GM20431 (cell line): ENCODE results near the gene CAPZB.

ENCODE experiments used
- in situ Hi-C: fragments of 300-500 bp; cut with MseI, MboI; formaldehyde crosslinking; loops from one replicate; pipeline ENCODE4 v1.15.0; 2020; ENCODE audit warnings: low sequenced_read_pairs; ENCODE audit not compliant: unreplicated experiment

CAPZB gene

GRCh38 chr1:19325368-19325957 lies 159.9 kb downstream of the CAPZB start:
- in situ Hi-C loops, result no loop called here

DNA sequence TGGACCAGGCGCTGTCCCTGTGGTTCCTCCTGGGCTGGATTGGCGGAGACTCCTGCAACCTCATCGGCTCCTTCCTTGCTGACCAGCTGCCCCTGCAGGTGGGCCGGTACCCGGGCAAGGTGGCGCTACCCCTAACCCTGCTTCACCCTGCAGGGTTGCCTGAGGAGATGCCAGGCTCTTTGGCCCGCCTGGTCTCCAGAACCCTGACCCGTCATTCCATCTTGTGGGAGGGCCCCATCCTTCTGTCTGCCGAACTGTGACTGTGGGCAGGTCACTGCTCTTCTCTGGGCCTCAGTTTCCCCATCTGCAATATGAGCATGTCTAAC lies 160.7 kb downstream of the CAPZB start:
- in situ Hi-C loops, result no loop called here

DNA sequence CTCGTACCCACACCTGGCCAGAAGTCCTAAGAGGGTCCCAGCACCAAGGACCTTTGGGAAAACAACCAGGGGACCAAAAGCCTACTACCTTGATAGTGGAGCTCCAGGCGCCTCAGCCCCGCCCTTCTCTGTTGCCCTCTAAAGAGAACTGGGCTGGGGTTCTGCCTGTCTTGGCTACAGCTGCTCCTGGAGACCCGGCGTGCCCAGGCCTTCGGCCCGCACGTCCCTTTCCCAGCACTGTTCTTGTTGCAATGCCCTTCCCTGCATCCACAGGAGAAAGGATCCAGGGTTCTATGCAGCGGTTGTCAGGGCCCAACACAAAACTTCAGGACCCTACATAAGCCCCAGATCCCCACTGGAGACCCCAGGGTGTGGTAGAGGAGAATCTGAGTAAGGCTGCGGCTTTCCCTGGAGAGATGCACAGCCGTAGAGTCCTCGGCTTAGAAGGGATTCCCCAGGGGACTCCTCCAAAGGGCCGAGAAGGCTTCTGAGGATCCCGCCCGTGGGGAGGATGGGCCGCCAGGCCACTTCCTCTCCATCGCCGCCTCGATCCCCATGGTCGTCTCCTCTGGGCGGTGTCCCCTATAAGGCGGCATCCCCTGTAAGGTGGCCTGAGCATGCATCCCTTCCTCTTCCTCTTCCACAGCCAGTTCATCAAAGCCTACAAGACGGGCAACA lies 161.2 kb downstream of the CAPZB start:
- in situ Hi-C loops, result no loop called here

DNA sequence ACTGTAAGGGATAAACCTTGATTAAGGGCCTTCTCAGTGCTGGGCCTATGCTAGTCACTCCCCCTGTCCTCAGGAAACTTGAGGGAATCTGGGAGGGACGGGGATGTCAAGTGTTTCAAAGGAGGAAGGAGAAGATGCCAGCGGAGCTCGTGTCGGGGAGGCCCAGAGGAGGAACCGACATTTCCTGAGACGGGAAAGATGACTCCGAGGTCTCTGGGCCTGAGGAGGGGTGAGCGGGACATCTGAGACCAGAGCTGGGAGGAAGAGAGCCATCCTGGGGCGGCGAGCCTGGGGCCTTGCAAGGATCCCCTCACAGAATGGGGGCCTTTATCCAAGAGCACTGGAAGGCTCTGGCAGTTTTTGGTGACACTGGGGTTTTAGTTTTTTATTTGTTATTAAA lies 162.9 kb downstream of the CAPZB start:
- in situ Hi-C loops, result no loop called here

DNA sequence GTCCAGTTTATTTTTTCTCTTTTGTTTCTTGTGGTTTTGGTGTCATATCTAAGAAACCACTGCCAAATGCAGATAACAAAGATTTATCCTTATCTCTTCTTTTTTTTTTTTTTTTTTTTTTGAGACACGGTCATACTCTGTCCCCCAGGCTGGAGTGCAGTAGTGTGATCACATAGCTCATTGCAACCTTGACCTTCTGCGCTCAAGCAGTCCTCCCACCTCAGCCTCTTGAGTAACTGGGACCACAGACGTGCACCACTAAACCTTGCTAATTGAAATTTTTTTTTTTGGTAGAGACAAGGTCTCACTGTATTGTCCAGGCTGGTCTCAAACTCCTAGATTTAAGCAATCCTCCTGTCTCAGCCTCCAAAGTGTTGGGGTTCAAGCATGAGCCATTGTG lies 164.3 kb downstream of the CAPZB start:
- in situ Hi-C loops, result no loop called here

DNA sequence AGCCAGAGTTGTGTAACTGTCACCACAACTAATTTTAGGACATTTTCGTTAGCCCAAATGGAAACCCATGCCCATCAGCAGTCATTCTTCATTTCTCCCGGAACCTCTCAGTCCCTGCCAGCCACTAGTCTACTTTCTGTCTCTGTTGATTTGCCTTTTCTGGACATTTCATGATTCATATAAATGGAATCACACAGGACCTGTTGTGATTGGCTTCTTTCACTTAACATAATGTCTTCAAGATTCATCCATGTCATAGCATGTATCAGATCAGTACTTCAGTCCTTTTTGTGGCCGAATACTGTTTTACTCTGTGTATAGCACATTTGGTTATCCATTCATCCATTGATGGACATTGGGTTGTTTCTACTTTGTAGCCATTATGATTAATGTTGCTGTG lies 166.1 kb downstream of the CAPZB start:
- in situ Hi-C loops, result no loop called here

DNA sequence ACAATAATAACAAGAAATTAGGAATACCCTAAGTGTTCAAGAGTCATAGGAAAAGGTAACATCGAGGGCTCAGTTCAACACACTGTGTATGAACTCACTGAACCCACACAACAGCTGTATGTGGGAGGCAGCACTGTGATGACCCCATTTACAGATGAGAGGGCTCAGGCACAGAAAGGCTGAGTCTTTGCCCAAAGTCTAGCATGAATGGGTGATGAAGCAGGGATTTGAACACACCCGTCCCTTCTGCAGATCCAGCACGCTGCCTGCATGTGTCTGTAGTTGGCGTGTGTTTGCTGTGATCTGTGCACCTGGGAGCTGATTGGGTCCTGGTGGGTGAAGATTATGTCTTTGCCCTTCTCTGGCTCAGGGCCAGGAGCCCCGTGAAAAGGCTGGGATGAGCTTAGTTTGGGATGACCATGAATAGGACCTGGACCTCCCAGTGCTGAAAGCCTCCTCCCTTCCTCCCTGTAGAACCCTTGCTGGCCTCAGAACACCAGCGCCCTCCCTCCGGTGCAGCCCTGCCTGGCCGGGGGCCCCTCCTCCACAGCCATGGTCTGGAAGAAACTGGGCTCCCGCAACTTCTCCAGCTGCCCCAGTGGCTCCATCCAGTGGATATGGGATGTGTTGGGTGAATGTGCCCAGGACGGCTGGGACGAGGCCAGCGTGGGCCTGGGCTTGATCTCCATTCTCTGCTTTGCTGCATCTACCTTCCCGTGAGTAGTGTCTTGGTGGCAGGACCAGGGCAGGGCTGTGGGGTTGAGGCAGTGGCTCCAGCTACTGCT lies 168.0 kb downstream of the CAPZB start:
- in situ Hi-C loops, result no loop called here

DNA sequence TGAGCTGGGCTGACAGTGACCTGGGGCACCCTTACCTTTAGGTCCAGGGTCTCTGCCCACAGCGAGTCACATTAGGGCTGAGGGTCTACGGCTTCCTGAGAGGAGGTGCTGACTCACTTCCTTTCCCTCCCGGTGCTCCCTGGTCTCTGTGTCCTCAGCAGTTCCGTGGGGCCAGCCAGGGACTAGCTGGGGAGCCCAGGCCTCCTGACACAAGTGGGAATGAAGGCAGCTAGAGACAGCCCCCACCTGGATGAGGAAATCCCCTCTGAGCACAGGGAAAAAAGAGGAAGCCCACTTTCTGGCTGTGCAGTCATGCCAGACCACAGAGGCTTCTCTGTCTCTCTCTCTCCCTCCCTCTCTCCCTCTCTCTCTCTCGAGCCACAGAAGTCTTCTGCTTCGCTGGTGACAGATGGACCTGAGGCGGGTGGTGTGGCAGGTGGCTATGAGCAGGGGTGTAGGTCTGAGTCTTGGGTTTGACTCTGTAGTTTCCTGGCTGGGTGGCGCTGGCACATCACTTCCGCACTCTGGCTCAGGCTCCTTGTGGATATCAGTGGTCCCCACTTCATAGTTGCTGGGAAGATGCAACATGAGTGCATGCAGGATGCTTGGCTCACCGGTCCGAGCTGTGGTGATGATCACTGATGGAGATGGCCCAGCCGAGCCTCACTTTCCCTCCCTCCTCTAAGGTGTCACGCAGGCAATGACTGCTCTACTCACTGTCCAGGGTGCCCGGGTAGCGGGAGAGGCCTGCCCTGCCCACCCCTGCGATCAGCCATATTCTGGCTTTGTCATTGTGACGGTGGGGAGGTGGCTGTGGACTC lies 169.8 kb downstream of the CAPZB start:
- in situ Hi-C loops, result no loop called here

GRCh38 chr1:19313961-19314882 lies 171.1 kb downstream of the CAPZB start:
- in situ Hi-C loops, result no loop called here

DNA sequence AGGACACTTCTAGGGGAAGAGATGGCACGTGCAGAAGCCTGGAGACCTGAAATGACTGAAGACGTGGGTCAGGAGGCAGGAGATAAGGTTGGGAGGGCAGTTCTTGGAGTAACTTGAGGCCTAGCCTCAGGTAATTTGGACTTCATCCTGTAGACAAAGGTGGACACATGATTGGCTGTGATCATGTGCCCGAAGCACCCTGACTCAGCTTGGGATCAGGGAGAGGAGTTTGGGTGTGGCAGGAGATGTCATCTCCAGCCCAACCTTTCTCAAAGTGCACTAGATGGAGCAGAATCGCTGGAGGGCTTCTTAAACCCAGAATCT lies 171.7 kb downstream of the CAPZB start:
- in situ Hi-C loops, result no loop called here

- in situ Hi-C loops, result no loop called here
These were observed 172.3 kb downstream of the CAPZB start for GRCh38 chr1:19312782-19313635.

- in situ Hi-C loops, result no loop called here
These were observed 173.2 kb downstream of the CAPZB start, which contains the start of the genes AKR7A2 and SLC66A1 for GRCh38 chr1:19311931-19312781. AKR7A2 (minus strand) TSS chr1:19312144; CDS start chr1:19312124, 20 bp downstream. SLC66A1 (plus strand) TSS chr1:19312326; CDS start chr1:19317678, 5,352 bp downstream.

- in situ Hi-C loops, result no loop called here
These were observed 173.8 kb downstream of the CAPZB start for GRCh38 chr1:19311503-19311930.

DNA sequence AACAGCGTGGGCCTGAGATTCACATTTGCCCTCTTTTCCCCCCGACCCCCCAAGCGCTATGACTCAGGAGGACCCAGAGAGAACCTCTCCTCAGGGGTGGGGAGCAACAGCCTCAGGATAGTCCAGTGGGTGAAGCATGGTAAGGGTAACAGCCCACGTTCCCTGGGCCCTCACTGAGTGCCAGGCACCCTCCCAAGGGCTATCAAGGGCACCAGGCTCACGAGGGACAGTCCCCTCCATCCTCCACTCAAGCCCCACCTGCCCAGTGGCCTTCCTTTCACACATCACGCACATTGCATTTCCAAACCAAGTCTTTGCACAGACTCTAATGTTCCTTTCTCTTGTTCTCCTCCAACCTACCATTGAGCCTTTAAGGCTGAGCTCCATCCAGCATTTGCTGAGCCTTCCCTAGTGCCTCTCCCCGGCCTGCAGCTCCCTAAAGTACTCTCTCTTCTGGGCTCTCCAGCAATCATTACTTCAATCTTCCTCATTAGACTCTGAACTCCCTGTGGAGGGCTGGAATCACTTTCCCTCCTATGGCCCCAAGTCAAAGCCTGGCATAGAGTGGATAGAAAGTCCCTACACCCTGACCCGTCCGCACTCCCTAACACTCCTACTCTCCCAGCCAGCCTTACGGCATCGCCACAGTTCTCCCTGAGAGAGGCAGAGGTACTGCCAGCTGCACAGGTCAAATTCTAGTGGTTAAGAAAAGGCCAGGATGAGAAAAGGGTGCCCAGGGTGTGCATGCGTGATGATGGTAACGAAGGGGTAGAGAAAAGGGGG lies 174.4 kb downstream of the CAPZB start:
- in situ Hi-C loops, result no loop called here

- in situ Hi-C loops, result no loop called here
These were observed 175.3 kb downstream of the CAPZB start for GRCh38 chr1:19310061-19310460.

GRCh38 chr1:19309123-19309813 lies 176.1 kb downstream of the CAPZB start:
- in situ Hi-C loops, result no loop called here
